Inflammatory macrophage treated with lipopolysaccharide for 4 hours (primary cell): ENCODE measurements around the gene PCBP2.
A peak's percentile ranks its signal among the peaks of the same experiment; 100 is the strongest.
"Not testable (repeated sequence)": the region's sequence is repeated elsewhere in the genome, so short reads cannot be mapped to it uniquely, and the experiment has no call there.

ENCODE experiments used
- DNase-seq: peaks from one replicate; pipeline ENCODE4 v3.0.0-alpha.2; 2020

Gene PCBP2

GRCh38 chr12:53441040-53441833 lies 10.7 kb upstream of the PCBP2 start, which contains the start of gene PRR13:
PRR13 (plus strand) TSS chr12:53441734; CDS start chr12:53442715, 981 bp downstream.
- DNase-seq: peak; percentile 100

- no peak for DNase-seq
These were observed 7.9 kb upstream of the PCBP2 start for GRCh38 chr12:53443955-53444354.

GRCh38 chr12:53444593-53445325 lies 7.1 kb upstream of the PCBP2 start:
- not testable (repeated sequence) for DNase-seq

- DNase-seq: no peak
These were observed 966 bp upstream of the PCBP2 start for GRCh38 chr12:53450936-53451335.

GRCh38 chr12:53452159-53453077 lies 516 bp downstream of the PCBP2 start:
- peak; percentile 75 for DNase-seq

- no peak for DNase-seq
These were observed 2.2 kb downstream of the PCBP2 start for GRCh38 chr12:53453953-53454640.

- no peak for DNase-seq
These were observed 2.8 kb downstream of the PCBP2 start for GRCh38 chr12:53454707-53455106.

GRCh38 chr12:53456654-53457366 lies 4.9 kb downstream of the PCBP2 start:
- no peak for DNase-seq

GRCh38 chr12:53459097-53459496 lies 7.2 kb downstream of the PCBP2 start:
- DNase-seq: no peak

GRCh38 chr12:53461059-53461458 lies 9.2 kb downstream of the PCBP2 start:
- DNase-seq: no peak

GRCh38 chr12:53461591-53461990 lies 9.7 kb downstream of the PCBP2 start:
- DNase-seq: no peak

GRCh38 chr12:53462935-53463334 lies 11.0 kb downstream of the PCBP2 start:
- no peak for DNase-seq

- DNase-seq: no peak
These were observed 12.1 kb downstream of the PCBP2 start for GRCh38 chr12:53463802-53464560.

- DNase-seq: no peak
These were observed 12.9 kb downstream of the PCBP2 start for GRCh38 chr12:53464685-53465418.

GRCh38 chr12:53465679-53466078 lies 13.8 kb downstream of the PCBP2 start:
- peak; percentile 33 for DNase-seq

GRCh38 chr12:53466640-53467039 lies 14.7 kb downstream of the PCBP2 start:
- DNase-seq: no peak

GRCh38 chr12:53467082-53467481 lies 15.2 kb downstream of the PCBP2 start:
- no peak for DNase-seq

GRCh38 chr12:53467880-53468279 lies 16.0 kb downstream of the PCBP2 start:
- DNase-seq: no peak

GRCh38 chr12:53468282-53468681 lies 16.4 kb downstream of the PCBP2 start:
- DNase-seq: no peak

- DNase-seq: no peak
These were observed 20.2 kb downstream of the PCBP2 start for GRCh38 chr12:53472056-53472582.
